Stimulated activated CD4-positive, alpha-beta T cell treated with anti-CD3 and anti-CD28 coated beads, TNF-alpha, amount 100 ng/mL, for 48 hours (primary cell): ENCODE measurements around the gene TMEM125.

Experiments used
- DNase-seq, 3 donors: peaks; one replicate each; pipeline ENCODE4 v3.0.0-alpha.2; 2020; ENCODE audit warnings: low read depth in 3 of 3

TMEM125 gene

GRCh38 chr1:43269627-43270375 lies at the start of gene TMEM125:
Gene TMEM125, plus strand, starts transcription at chr1:43269983. Its CDS starts 2,740 bp downstream, at chr1:43272723.
- DNase-seq, result no peak

GRCh38 chr1:43220905-43221778 lies 48.6 kb upstream of the TMEM125 start:
- DNase-seq, result no peak

GRCh38 chr1:43221797-43222196 lies 48.0 kb upstream of the TMEM125 start:
- no peak for DNase-seq

- no peak for DNase-seq
Observed at GRCh38 chr1:43222879-43223278, 46.9 kb upstream of the TMEM125 start.

- no peak for DNase-seq
Observed at GRCh38 chr1:43225168-43225567, 44.6 kb upstream of the TMEM125 start.

- peak; percentile 57 to 82 (median 76) for DNase-seq
Observed at GRCh38 chr1:43227143-43227764, 42.5 kb upstream of the TMEM125 start.

- DNase-seq, result no peak
Observed at GRCh38 chr1:43229826-43230780, 39.7 kb upstream of the TMEM125 start.

GRCh38 chr1:43232074-43232473 lies 37.7 kb upstream of the TMEM125 start:
- DNase-seq, result no peak

GRCh38 chr1:43232482-43232881 lies 37.3 kb upstream of the TMEM125 start:
- DNase-seq, result no peak

- DNase-seq, result no peak
Observed at GRCh38 chr1:43233631-43234030, 36.2 kb upstream of the TMEM125 start.

- no peak for DNase-seq
Observed at GRCh38 chr1:43234267-43234666, 35.5 kb upstream of the TMEM125 start.

GRCh38 chr1:43235040-43235439 lies 34.7 kb upstream of the TMEM125 start:
- no peak for DNase-seq

GRCh38 chr1:43235451-43236121 lies 34.2 kb upstream of the TMEM125 start:
- no peak for DNase-seq

- DNase-seq, result no peak
Observed at GRCh38 chr1:43237121-43237520, 32.7 kb upstream of the TMEM125 start.

- DNase-seq, result peak in 1 of 3 donors; percentile 8
Observed at GRCh38 chr1:43238085-43238484, 31.7 kb upstream of the TMEM125 start.

GRCh38 chr1:43238991-43239469 lies 30.8 kb upstream of the TMEM125 start:
- no peak for DNase-seq

GRCh38 chr1:43239484-43239883 lies 30.3 kb upstream of the TMEM125 start:
- no peak for DNase-seq

- DNase-seq, result no peak
Observed at GRCh38 chr1:43241413-43241836, 28.4 kb upstream of the TMEM125 start.

GRCh38 chr1:43243299-43243698 lies 26.5 kb upstream of the TMEM125 start:
- DNase-seq, result no peak

- no peak for DNase-seq
Observed at GRCh38 chr1:43246466-43247213, 23.1 kb upstream of the TMEM125 start.
